Endothelial cell of umbilical vein (primary cell): ENCODE data around the gene GGA2. TPM values are rescaled to one million over a fixed set of nuclear protein-coding genes. Genes with fewer than 3 reads are reported as not detected.

Source experiments
- BruUV-seq: library from RNA; stranded (reverse); fragments of 400-500 nt; replicated peaks from 2 replicates; lab custom pipeline; 2021; lab: Mats Ljungman, UMichigan
- CTCF ChIA-PET: fragments of 300-600, 350-600 bp; sonication (Branson Sonifier 250); formaldehyde crosslinking; loops from one replicate; lab custom pipeline; 2021; ENCODE audit warnings: antibody characterized with exemption, inconsistent platforms; lab: Charles Lee
- POLR2A ChIA-PET: fragments of 300-600, 350-600 bp; sonication (Branson Sonifier 250); formaldehyde crosslinking; loops from one replicate; lab custom pipeline; 2021; ENCODE audit warnings: antibody characterized with exemption, inconsistent platforms; lab: Charles Lee
- DNase-seq: peaks from one replicate; pipeline ENCODE4 v3.0.0-alpha.2; 2011; ENCODE audit warnings: low read depth, low spot score
- FAIRE-seq: peaks from 2 replicates; lab custom pipeline; 2011; peaks lifted over from hg19 to GRCh38; lab: Jason Lieb, UNC
- H2AFZ ChIP-seq: 2 replicates; pipeline ENCODE4 v1.6.0; 2012; ENCODE audit warnings: low read depth, low read length, control low read depth, inconsistent platforms
- H3K27ac ChIP-seq: 2 replicates; pipeline ENCODE4 v1.5.1; 2011; ENCODE audit warnings: low read depth, mild to moderate bottlenecking, control low read depth, low read length, moderate library complexity; ENCODE audit not compliant: insufficient read depth
- H3K27me3 ChIP-seq, 2 experiments: 2 replicates each; pipeline versions ENCODE4 v1.6.0 to v1.6.1; 2011; ENCODE audit warnings: low read length in 2 of 2, mixed read lengths in 1 of 2; ENCODE audit not compliant: control insufficient read depth in 2 of 2, insufficient read depth in 2 of 2
- H3K36me3 ChIP-seq, 2 experiments: 2 replicates in 1 of 2; 3 replicates in 1 of 2; pipeline ENCODE4 v1.5.1; 2011; ENCODE audit warnings: low read length in 2 of 2, mild to moderate bottlenecking in 1 of 2, moderate library complexity in 1 of 2; ENCODE audit not compliant: control insufficient read depth in 2 of 2, insufficient read depth in 2 of 2; ENCODE audit errors: extremely low read depth in 1 of 2
- H3K4me1 ChIP-seq: 3 replicates; pipeline ENCODE4 v1.5.1; 2011; ENCODE audit warnings: mild to moderate bottlenecking, low read length; ENCODE audit not compliant: control insufficient read depth, insufficient read depth; ENCODE audit errors: extremely low read depth
- H3K4me2 ChIP-seq: 2 replicates; pipeline ENCODE4 v1.6.1; 2011; ENCODE audit warnings: low read length, control low read depth, mixed read lengths; ENCODE audit not compliant: insufficient read depth
- H3K4me3 ChIP-seq, 3 experiments: fragments of 200-600 bp in 1 of 3; sonication (generic), shearing (Covaris generic) in 1 of 3; replicated peaks in 1 of 3; 2 replicates each; pipeline ENCODE4 v1.5.1; 2011 to 2016; ENCODE audit warnings: control low read depth in 3 of 3, low read length in 3 of 3, mild to moderate bottlenecking in 2 of 3, inconsistent platforms in 1 of 3, low read depth in 1 of 3, moderate library complexity in 1 of 3; ENCODE audit not compliant: insufficient read depth in 1 of 3
- H3K79me2 ChIP-seq: 2 replicates; pipeline ENCODE4 v1.6.0; 2012; ENCODE audit warnings: low read length, inconsistent platforms; ENCODE audit not compliant: control insufficient read depth, insufficient read depth
- H3K9ac ChIP-seq: replicated peaks from 2 replicates; pipeline ENCODE3; 2011; ENCODE audit warnings: low read length, control low read depth; ENCODE audit not compliant: insufficient read depth; ENCODE audit errors: extremely low read depth
- H3K9me1 ChIP-seq: replicated peaks from 3 replicates; pipeline ENCODE4 v1.6.0; 2011; ENCODE audit warnings: mild to moderate bottlenecking, low read length; ENCODE audit not compliant: control insufficient read depth, insufficient read depth; ENCODE audit errors: extremely low read depth
- H3K9me3 ChIP-seq: replicated peaks from 2 replicates; pipeline ENCODE4 v1.5.1; 2012; ENCODE audit warnings: low read length, inconsistent platforms; ENCODE audit not compliant: control insufficient read depth, insufficient read depth
- H4K20me1 ChIP-seq: replicated peaks from 2 replicates; pipeline ENCODE3; 2011; ENCODE audit warnings: mild to moderate bottlenecking, low read length; ENCODE audit not compliant: control insufficient read depth, insufficient read depth; ENCODE audit errors: extremely low read depth
- EZH2 ChIP-seq: IDR thresholded peaks from 2 replicates; pipeline ENCODE4 v1.6.1; 2012; ENCODE audit warnings: borderline replicate concordance, low read depth, mild to moderate bottlenecking, moderate library complexity, low read length, inconsistent platforms; ENCODE audit not compliant: severe bottlenecking
- FOS ChIP-seq: IDR thresholded peaks from 2 replicates; pipeline ENCODE4 v1.6.1; 2011; ENCODE audit warnings: mild to moderate bottlenecking, low read length, moderate library complexity, borderline replicate concordance; ENCODE audit not compliant: insufficient read depth
- GATA2 ChIP-seq: IDR thresholded peaks from 2 replicates; pipeline ENCODE4 v1.7.0; 2011; ENCODE audit warnings: low read depth, mild to moderate bottlenecking, moderate library complexity, mixed read lengths, low read length; ENCODE audit not compliant: insufficient read length, insufficient read depth
- JUN ChIP-seq: IDR thresholded peaks from 2 replicates; pipeline ENCODE4 v1.6.1; 2011; ENCODE audit warnings: borderline replicate concordance, low read depth; ENCODE audit not compliant: insufficient read length, insufficient read depth
- MYC ChIP-seq: IDR thresholded peaks from one replicate; pipeline ENCODE4 v1.6.1; 2011; ENCODE audit warnings: mild to moderate bottlenecking, low read depth, low read length
- POLR2A ChIP-seq: IDR thresholded peaks from 2 replicates; pipeline ENCODE4 v1.6.1; 2012; ENCODE audit warnings: low read depth, mild to moderate bottlenecking, control low read depth, low read length
- POLR2AphosphoS5 ChIP-seq: IDR thresholded peaks from 2 replicates; pipeline ENCODE4 v1.6.1; 2012; ENCODE audit warnings: low read depth, mild to moderate bottlenecking, control low read depth, low read length, moderate library complexity; ENCODE audit not compliant: insufficient read depth
- dilution Hi-C: fragments of 300-500 bp; cut with MboI; formaldehyde crosslinking; loops from one replicate; pipeline ENCODE4 v1.15.0; 2019; ENCODE audit warnings: low sequenced_read_pairs; ENCODE audit not compliant: extremely low pct_ligation_motif_present
- intact Hi-C: fragments of 100-400 bp; cut with micrococcal nuclease; formaldehyde crosslinking; loops from one replicate; pipeline ENCODE4 v1.10.0; 2022
- polyA plus RNA-seq, 4 experiments: library from polyadenylated mRNA; depleted of rRNA in 3 of 4; stranded (reverse) in 3 of 4; unstranded in 1 of 4; fragments of >200 nt; gene quantifications; 2 replicates each; pipeline versions ENCODE4 v1.2.1 to v1.2.3, GENCODE V29; 2011 to 2012; ENCODE audit warnings: missing spikeins in 1 of 4
- total RNA-seq: library from RNA; stranded (reverse); gene quantifications from 2 replicates; pipeline ENCODE4 v1.2.3, GENCODE V29; 2021
- TF ChIP-seq, protein P1 (sequence below): IDR thresholded peaks from 2 replicates; pipeline ENCODE4 v1.6.1; 2011; ENCODE audit not compliant: insufficient read depth, insufficient read length
- TF ChIP-seq, protein P2 (sequence below), 2 donors: IDR thresholded peaks; 1 replicate in 1 of 2; 2 replicates in 1 of 2; pipeline ENCODE4 v1.5.1; 2011; ENCODE audit warnings: low read length in 2 of 2, mild to moderate bottlenecking in 2 of 2, moderate library complexity in 2 of 2, control low read depth in 1 of 2, inconsistent platforms in 1 of 2, low read depth in 1 of 2; ENCODE audit not compliant: insufficient read depth in 1 of 2; ENCODE audit errors: extremely low read depth in 1 of 2

Gene GGA2
- total and polyA plus RNA-seq, 2 donors (not counting 3 experiments of a cell fraction or from before 2014, with no cell fraction given) = 33.3 to 73.1 TPM

DNA sequence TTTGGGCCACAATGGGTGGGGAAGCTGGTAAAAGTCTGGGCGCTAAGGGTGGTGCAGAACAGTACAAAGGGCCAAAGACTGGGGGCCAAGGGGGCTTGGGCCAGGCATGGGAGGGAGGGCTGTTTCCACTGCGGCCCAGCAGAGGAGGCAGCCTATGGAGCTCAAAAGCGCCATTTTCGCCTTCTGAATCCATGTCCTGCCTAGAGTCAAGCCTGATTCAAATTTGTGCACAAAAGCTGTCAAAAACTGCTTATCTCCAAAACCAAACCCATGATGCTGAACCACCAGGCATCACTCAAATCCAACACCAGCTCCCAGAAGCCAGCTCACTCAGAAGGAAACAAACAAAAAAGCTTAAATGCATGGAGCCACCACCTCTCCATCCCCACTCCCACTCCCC, 73.3 kb downstream of the GGA2 start:
- no peak overlapping the region for H3K4me3 ChIP-seq
- H4K20me1 ChIP-seq = no peaks in the 10 kb centered on the region
- BruUV-seq = no TSS peak
- dilution Hi-C loops = no loop called here
- no peaks in the 10 kb centered on the region for H3K9me3 ChIP-seq
- no peak for FAIRE-seq
- H3K27me3 ChIP-seq = no peaks in the 10 kb centered on the region
- intact Hi-C loops = no loop called here
- TF ChIP-seq GATA2 = no peak
- no peak for TF ChIP-seq POLR2AphosphoS5
- no peak for TF ChIP-seq POLR2A
- no peak for TF ChIP-seq FOS
- TF ChIP-seq, protein P1, sequence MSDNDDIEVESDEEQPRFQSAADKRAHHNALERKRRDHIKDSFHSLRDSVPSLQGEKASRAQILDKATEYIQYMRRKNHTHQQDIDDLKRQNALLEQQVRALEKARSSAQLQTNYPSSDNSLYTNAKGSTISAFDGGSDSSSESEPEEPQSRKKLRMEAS = no peak
- TF ChIP-seq, protein P2, sequence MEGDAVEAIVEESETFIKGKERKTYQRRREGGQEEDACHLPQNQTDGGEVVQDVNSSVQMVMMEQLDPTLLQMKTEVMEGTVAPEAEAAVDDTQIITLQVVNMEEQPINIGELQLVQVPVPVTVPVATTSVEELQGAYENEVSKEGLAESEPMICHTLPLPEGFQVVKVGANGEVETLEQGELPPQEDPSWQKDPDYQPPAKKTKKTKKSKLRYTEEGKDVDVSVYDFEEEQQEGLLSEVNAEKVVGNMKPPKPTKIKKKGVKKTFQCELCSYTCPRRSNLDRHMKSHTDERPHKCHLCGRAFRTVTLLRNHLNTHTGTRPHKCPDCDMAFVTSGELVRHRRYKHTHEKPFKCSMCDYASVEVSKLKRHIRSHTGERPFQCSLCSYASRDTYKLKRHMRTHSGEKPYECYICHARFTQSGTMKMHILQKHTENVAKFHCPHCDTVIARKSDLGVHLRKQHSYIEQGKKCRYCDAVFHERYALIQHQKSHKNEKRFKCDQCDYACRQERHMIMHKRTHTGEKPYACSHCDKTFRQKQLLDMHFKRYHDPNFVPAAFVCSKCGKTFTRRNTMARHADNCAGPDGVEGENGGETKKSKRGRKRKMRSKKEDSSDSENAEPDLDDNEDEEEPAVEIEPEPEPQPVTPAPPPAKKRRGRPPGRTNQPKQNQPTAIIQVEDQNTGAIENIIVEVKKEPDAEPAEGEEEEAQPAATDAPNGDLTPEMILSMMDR (IDR thresholded peaks at IDR 0.05; ENCODE audit: extremely low read depth in 1 of 2, insufficient read depth in 1 of 2, low read depth in 1 of 2, low read length in 2 of 2) = no peak
- no peak for TF ChIP-seq MYC
- no peak for TF ChIP-seq JUN
- TF ChIP-seq EZH2 = no peak
- no peak overlapping the region for H3K9ac ChIP-seq
- H3K27ac ChIP-seq = no peak overlapping the region
- no peak overlapping the region for H2AFZ ChIP-seq
- no peak for DNase-seq
- ChIA-PET POLR2A (interaction anchor here (0.7 kb wide), 1 partner anchor 61 kb away, joined by 3 read pairs; no protein-coding TSS in a partner anchor), CTCF (interaction anchor here (0.9 to 7.3 kb wide), 13 partner anchors 11 to 537 kb away, joined by 3 to 371 read pairs (median 15); partner anchors contain the start of genes COG7, SCNN1G and USP31)
- no peaks in the 10 kb centered on the region for H3K9me1 ChIP-seq
- no peaks in the 10 kb centered on the region for H3K79me2 ChIP-seq
- peaks cover 8 to 10% of the 10 kb centered on the region in 2 experiments for H3K36me3 ChIP-seq
- no peaks in the 10 kb centered on the region for H3K4me1 ChIP-seq
- H3K4me2 ChIP-seq = no peak overlapping the region
